CD4-positive, alpha-beta T cell (primary cell): ENCODE data around the gene TRMT10B. TPM values are rescaled to one million over a fixed set of nuclear protein-coding genes. Genes with fewer than 3 reads are reported as not detected.

ENCODE experiments used
- ATAC-seq: fragments of 200-7000 bp; cut with Tn5 transposase; one replicate; pipeline ENCODE4 v1.10.0; 2022; ENCODE audit warnings: mild to moderate bottlenecking; ENCODE audit not compliant: poor library complexity
- CTCF ChIA-PET: fragments of 350-600 bp; sonication (Branson Sonifier 250); formaldehyde crosslinking; loops from one replicate; lab custom pipeline; 2021; ENCODE audit warnings: antibody characterized with exemption, inconsistent platforms; lab: Charles Lee
- POLR2A ChIA-PET: fragments of 350-600 bp; sonication (Branson Sonifier 250); formaldehyde crosslinking; loops from one replicate; lab custom pipeline; 2021; ENCODE audit warnings: antibody characterized with exemption, inconsistent platforms; lab: Charles Lee
- DNase-seq, 14 experiments: peaks; one replicate each; pipeline ENCODE4 v3.0.0-alpha.2; 2013 to 2020; ENCODE audit warnings: mixed read lengths in 2 of 14
- H3K27ac ChIP-seq, 2 donors: one replicate each; pipeline versions ENCODE4 v1.5.1 to v1.7.0; 2013; ENCODE audit warnings: low read length in 2 of 2, low read depth in 1 of 2, mild to moderate bottlenecking in 1 of 2
- H3K27me3 ChIP-seq, 2 experiments: 1 replicate in 1 of 2; 2 replicates in 1 of 2; pipeline versions ENCODE4 v1.6.1 to v1.7.0; 2013; ENCODE audit warnings: low read length in 2 of 2, control low read depth in 1 of 2, mild to moderate bottlenecking in 1 of 2, moderate library complexity in 1 of 2; ENCODE audit not compliant: insufficient read depth in 2 of 2, control insufficient read depth in 1 of 2
- H3K36me3 ChIP-seq: one replicate; pipeline ENCODE4 v1.6.1; 2013; ENCODE audit warnings: low read length, control low read depth; ENCODE audit not compliant: insufficient read depth
- H3K4me1 ChIP-seq: one replicate; pipeline ENCODE4 v1.6.1; 2013; ENCODE audit warnings: low read length, control low read depth; ENCODE audit not compliant: insufficient read depth
- H3K4me3 ChIP-seq: one replicate; pipeline ENCODE4 v1.5.1; 2013; ENCODE audit warnings: mild to moderate bottlenecking, low read length, moderate library complexity
- H3K9me3 ChIP-seq, 2 experiments: 1 replicate in 1 of 2; 2 replicates in 1 of 2; pipeline versions ENCODE4 v1.6.1 to v1.7.0; 2013; ENCODE audit warnings: low read length in 2 of 2, mild to moderate bottlenecking in 2 of 2, control low read depth in 1 of 2, moderate library complexity in 1 of 2; ENCODE audit not compliant: control insufficient read depth in 1 of 2, insufficient read depth in 1 of 2
- H3K27ac Mint-ChIP-seq: one replicate; pipeline ENCODE4 v1.8.0; 2020; ENCODE audit warnings: mixed read lengths
- H3K27me3 Mint-ChIP-seq: one replicate; pipeline ENCODE4 v1.8.0; 2021; ENCODE audit warnings: mixed read lengths
- H3K36me3 Mint-ChIP-seq: one replicate; pipeline ENCODE4 v1.8.0; 2021; ENCODE audit warnings: low read depth, mixed read lengths
- H3K4me1 Mint-ChIP-seq: one replicate; pipeline ENCODE4 v1.8.0; 2021; ENCODE audit warnings: low read depth, mixed read lengths
- H3K4me3 Mint-ChIP-seq: one replicate; pipeline ENCODE4 v1.8.0; 2020; ENCODE audit warnings: mild to moderate bottlenecking, mixed read lengths
- H3K9me3 Mint-ChIP-seq: one replicate; pipeline ENCODE4 v1.8.0; 2020; ENCODE audit warnings: mixed read lengths
- intact Hi-C, 2 experiments: fragments of 100-400 bp; cut with DNase I in 1 of 2; cut with micrococcal nuclease in 1 of 2; formaldehyde crosslinking; loops; one replicate each; pipeline versions ENCODE4 v1.15.1 to v1.9.0; 2023 to 2025; cut with DNase I, micrococcal nuclease
- total RNA-seq, 174 experiments: library from RNA in 2 of 174; stranded (reverse) in 2 of 174; gene quantifications; one replicate each; pipeline ENCODE4 v1.2.3 and lab custom pipeline; 2021 to 2026
- TF ChIP-seq, protein P1 (sequence below): fragments of 200-600 bp; IDR thresholded peaks from one replicate; pipeline ENCODE4 v1.8.0; 2022; ENCODE audit warnings: antibody characterized with exemption, mild to moderate bottlenecking

The TRMT10B gene
- total RNA-seq, 2 experiments from 2014 or later = 6.6 to 8.3 TPM

GRCh38 chr9:37811906-37812476 is 58.4 kb downstream of the TRMT10B start:
- Mint-ChIP-seq H3K36me3 (peaks cover 21% of the 10 kb centered on the region), H3K4me1 (peaks cover 10% of the 10 kb centered on the region), H3K4me3 (no peak overlapping the region), H3K9me3 (no peaks in the 10 kb centered on the region), H3K27me3 (no peaks in the 10 kb centered on the region), H3K27ac (no peak overlapping the region)
- intact Hi-C loops = no loop called here
- Histone ChIP-seq H3K36me3 (peaks cover 1% of the 10 kb centered on the region), H3K4me3 (no peak overlapping the region), H3K27me3 (no peaks in the 10 kb centered on the region), H3K9me3 (no peaks in the 10 kb centered on the region), H3K4me1 (no peaks in the 10 kb centered on the region), H3K27ac (no peak overlapping the region)
- DNase-seq (no peak), ATAC-seq (no peak)
- ChIA-PET CTCF (interaction anchor here (0.6 kb wide), 1 partner anchor 82 kb away, joined by 3 read pairs; no protein-coding TSS in a partner anchor), POLR2A (no interaction called here)
- TF ChIP-seq, protein P1, sequence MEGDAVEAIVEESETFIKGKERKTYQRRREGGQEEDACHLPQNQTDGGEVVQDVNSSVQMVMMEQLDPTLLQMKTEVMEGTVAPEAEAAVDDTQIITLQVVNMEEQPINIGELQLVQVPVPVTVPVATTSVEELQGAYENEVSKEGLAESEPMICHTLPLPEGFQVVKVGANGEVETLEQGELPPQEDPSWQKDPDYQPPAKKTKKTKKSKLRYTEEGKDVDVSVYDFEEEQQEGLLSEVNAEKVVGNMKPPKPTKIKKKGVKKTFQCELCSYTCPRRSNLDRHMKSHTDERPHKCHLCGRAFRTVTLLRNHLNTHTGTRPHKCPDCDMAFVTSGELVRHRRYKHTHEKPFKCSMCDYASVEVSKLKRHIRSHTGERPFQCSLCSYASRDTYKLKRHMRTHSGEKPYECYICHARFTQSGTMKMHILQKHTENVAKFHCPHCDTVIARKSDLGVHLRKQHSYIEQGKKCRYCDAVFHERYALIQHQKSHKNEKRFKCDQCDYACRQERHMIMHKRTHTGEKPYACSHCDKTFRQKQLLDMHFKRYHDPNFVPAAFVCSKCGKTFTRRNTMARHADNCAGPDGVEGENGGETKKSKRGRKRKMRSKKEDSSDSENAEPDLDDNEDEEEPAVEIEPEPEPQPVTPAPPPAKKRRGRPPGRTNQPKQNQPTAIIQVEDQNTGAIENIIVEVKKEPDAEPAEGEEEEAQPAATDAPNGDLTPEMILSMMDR = no peak

DNA sequence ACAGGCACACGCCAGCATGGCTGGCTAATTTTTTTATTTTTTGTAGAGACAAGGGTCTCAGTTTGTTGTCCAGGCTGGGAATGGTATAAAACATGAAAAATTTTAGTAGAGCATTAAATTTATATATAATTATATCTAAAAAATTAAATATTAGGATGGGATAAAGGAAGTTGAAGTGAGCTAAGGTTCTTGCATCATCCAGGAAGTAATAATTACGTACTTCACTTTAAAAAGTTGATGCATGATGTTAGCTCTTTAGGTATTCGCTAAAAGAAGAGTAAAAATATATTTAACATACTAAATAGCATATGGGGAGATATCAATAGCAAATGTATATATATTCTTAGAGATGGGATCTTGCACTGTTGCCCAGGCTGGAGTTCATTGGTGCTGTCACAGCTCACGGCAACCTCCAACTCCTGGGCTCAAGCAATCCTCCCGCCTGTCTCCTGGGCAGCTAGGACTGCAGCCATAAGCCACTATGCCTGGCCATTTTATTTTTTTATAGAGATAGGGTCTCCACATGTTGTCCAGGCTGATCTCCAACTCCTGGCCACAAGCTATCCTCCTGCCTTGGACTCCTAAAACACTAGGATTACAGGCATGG is 59.3 kb downstream of the TRMT10B start:
- H3K36me3 Mint-ChIP-seq = peaks cover 21% of the 10 kb centered on the region
- H3K4me3 ChIP-seq = no peak overlapping the region
- DNase-seq (no peak), ATAC-seq (no peak)
- no peaks in the 10 kb centered on the region for H3K36me3 ChIP-seq
- H3K4me1 Mint-ChIP-seq = peaks cover 10% of the 10 kb centered on the region
- no peaks in the 10 kb centered on the region for H3K27me3 Mint-ChIP-seq
- no peaks in the 10 kb centered on the region for H3K9me3 Mint-ChIP-seq
- H3K27me3 ChIP-seq = no peaks in the 10 kb centered on the region
- no peak overlapping the region for H3K4me3 Mint-ChIP-seq
- POLR2A ChIA-PET = no interaction called here
- no peaks in the 10 kb centered on the region for H3K9me3 ChIP-seq
- TF ChIP-seq, protein P1 = no peak
- H3K4me1 ChIP-seq = no peaks in the 10 kb centered on the region
- CTCF ChIA-PET = no interaction called here
- H3K27ac ChIP-seq = no peak overlapping the region
- intact Hi-C loops = no loop called here
- no peak overlapping the region for H3K27ac Mint-ChIP-seq

- H3K4me1 Mint-ChIP-seq = no peaks in the 10 kb centered on the region
- H3K27ac Mint-ChIP-seq = no peak overlapping the region
- H3K4me1 ChIP-seq = no peaks in the 10 kb centered on the region
- no peaks in the 10 kb centered on the region for H3K9me3 Mint-ChIP-seq
- CTCF ChIA-PET = interaction anchor here (2.4 kb wide), 1 partner anchor 15 kb away, joined by 6 read pairs; no protein-coding TSS in a partner anchor
- no peaks in the 10 kb centered on the region for H3K27me3 ChIP-seq
- POLR2A ChIA-PET = no interaction called here
- TF ChIP-seq, protein P1 = no peak
- no peak overlapping the region for H3K4me3 Mint-ChIP-seq
- H3K9me3 ChIP-seq = no peaks in the 10 kb centered on the region
- no peaks in the 10 kb centered on the region for H3K27me3 Mint-ChIP-seq
- ATAC-seq (no peak), DNase-seq (no peak)
- H3K36me3 ChIP-seq = peaks cover 32% of the 10 kb centered on the region
- intact Hi-C loops = no loop called here
- H3K4me3 ChIP-seq = no peak overlapping the region
- no peak overlapping the region for H3K27ac ChIP-seq
- peaks cover 51% of the 10 kb centered on the region for H3K36me3 Mint-ChIP-seq
Observed at GRCh38 chr9:37818849-37819248, 65.2 kb downstream of the TRMT10B start.
